Measurements from ENCODE around the gene PTPRN2. TPM values are rescaled to one million over a fixed set of nuclear protein-coding genes. Genes with fewer than 3 reads are reported as not detected.

The PTPRN2 gene
- total and polyA plus RNA-seq, 2 of the 13 experiments (the other 11 are each of a cell fraction or from before 2014, with no cell fraction given): 2.5 to 24.2 TPM

DNA sequence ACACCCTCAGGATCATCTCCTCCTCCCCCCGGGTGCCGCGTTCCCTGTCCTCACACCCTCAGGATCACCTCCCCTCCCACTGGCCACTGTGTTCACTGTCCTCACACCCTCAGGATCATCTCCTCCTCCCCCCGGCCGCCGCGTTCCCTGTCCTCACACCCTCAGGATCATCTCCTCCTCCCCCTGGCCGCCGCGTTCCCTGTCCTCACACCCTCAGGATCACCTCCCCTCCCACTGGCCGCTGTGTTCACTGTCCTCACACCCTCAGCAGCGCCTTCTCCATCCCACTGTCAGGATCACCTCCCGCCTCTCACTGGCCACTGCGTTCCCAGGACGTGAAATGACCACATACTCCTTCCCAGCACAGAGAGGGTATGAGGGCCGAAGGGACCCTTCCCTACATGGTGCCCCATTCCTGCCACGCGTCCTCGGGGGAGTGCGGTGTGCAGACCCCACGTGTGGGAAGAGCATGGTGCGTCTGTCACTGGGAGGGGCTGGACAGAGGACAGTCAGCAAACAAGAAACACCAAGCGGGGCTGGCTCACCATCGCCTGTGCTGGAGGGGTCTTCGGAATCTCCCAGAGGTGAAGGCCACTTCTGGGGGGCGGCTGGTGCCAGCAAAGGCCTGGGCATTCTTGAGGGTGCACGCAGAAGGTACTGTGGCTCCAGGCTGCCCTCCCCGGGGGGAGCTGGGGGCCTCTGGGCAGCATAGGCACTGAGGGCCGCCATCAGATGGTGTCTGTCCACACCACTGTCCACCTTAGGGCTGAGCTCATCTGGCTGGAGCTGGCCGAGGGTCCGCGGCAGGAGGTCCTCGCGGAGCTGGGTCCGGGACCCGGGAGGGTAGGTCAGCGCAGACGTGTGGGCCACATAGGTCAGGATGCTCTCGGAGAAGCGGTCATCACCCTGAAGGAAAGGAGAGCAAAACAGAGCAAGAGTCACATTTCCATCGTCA lies 421.0 kb downstream of the PTPRN2 start (continued):
- no peak for TF ChIP-seq DZIP1 (CRISPR knock-in tag; IDR thresholded peaks at IDR 0.05)
- TF ChIP-seq CEBPG (CRISPR knock-in tag; IDR thresholded peaks at IDR 0.05): no peak
- TF ChIP-seq SP1 (IDR thresholded peaks at IDR 0.05): no peak
- TF ChIP-seq SP1 (CRISPR knock-in tag; IDR thresholded peaks at IDR 0.05): no peak
- no peak for TF ChIP-seq ZNF788 (CRISPR knock-in tag; IDR thresholded peaks at IDR 0.05; ENCODE audit: borderline replicate concordance)
- TF ChIP-seq ZNF460 (CRISPR knock-in tag; IDR thresholded peaks at IDR 0.05; ENCODE audit: borderline replicate concordance): no peak
- no peak for TF ChIP-seq PHF21A (CRISPR knock-in tag; IDR thresholded peaks at IDR 0.05)
- TF ChIP-seq ZNF224 (CRISPR knock-in tag; IDR thresholded peaks at IDR 0.05): no peak
- TF ChIP-seq ZNF556 (CRISPR knock-in tag; IDR thresholded peaks at IDR 0.05; ENCODE audit: borderline replicate concordance): no peak
- no peak for TF ChIP-seq TCF12 (IDR thresholded peaks at IDR 0.05)
- TF ChIP-seq TCF12 (CRISPR knock-in tag; IDR thresholded peaks at IDR 0.05): no peak

DNA sequence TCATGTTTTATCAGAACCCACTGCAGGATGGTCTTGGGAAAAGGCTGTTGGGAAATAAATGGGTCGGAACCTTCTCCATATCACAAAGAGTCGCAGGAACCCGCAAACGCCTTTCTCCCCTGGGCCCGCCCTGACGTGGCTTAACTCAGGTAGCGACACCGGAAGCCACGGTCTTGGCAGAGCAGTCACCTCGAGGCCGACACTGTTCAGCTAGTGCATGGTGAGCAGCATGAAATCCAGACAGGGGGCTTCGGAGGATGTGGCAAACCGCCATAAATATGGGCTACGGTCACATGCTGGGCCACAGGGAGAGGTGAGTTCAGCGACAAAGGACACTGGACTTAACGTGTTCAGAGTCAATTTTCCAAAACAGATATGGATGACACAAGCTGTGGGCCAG lies 421.9 kb downstream of the PTPRN2 start:
- no peaks in the 10 kb centered on the region for H3K79me2 ChIP-seq (ENCODE audit: insufficient read depth, low read length)
- H3K9ac ChIP-seq (ENCODE audit: insufficient read depth, low read depth, low read length): no peak overlapping the region
- peaks cover under 1% of the 10 kb centered on the region; the same call in 1 of the 2 replicates for H4K20me1 ChIP-seq (ENCODE audit: insufficient read depth, low read length)
- DNase-seq (ENCODE audit: low spot score) (no peak), FAIRE-seq (no peak), ATAC-seq (no peak)
- no peak overlapping the region for H3K4me3 ChIP-seq (replicated peaks in 1 of 3; ENCODE audit: insufficient read depth in 1 of 3, low read depth in 2 of 3, low read length in 3 of 3)
- no peak overlapping the region for H2AFZ ChIP-seq (ENCODE audit: low read length)
- H3K36me3 ChIP-seq (replicated peaks in 1 of 2; ENCODE audit: control insufficient read depth in 1 of 2, insufficient read depth in 2 of 2, low read length in 2 of 2): no peaks in the 10 kb centered on the region; a peak in 3 of 5 replicates
- intact Hi-C loops (cut with micrococcal nuclease; ENCODE audit: unreplicated experiment): no loop called here
- ChIA-PET POLR2A (no interaction called here), CTCF (ENCODE audit: low intra/inter-chr PET ratio, low total read pairs) (no interaction called here)
- H3K4me2 ChIP-seq (ENCODE audit: low read depth, low read length): no peak overlapping the region
- in situ Hi-C loops (cut with HindIII; ENCODE audit: extremely low pct_ligation_motif_present, low pct_unique_long_range_greater_than_20kb): no loop called here
- peaks cover 14% of the 10 kb centered on the region for H3K4me1 ChIP-seq (ENCODE audit: insufficient read depth, low read length)
- WGBS (ENCODE audit: low lambda C conversion rate): 89% methylated on average over 15 of the region's 16 CpGs
- TF ChIP-seq ZBTB1 (CRISPR knock-in tag; IDR thresholded peaks at IDR 0.05; ENCODE audit: borderline replicate concordance) (no peak), CHCHD3 (CRISPR knock-in tag; IDR thresholded peaks at IDR 0.05) (no peak)
- no peaks in the 10 kb centered on the region for H3K9me3 ChIP-seq (ENCODE audit: low read length)
- no TSS peak for BruUV-seq (replicated peaks)
- no peak overlapping the region for H3K27ac ChIP-seq (ENCODE audit: extremely low read length, insufficient read depth, low read length)
- no peaks in the 10 kb centered on the region for H3K27me3 ChIP-seq (ENCODE audit: control insufficient read depth in 1 of 2, insufficient read depth in 2 of 2, low read length in 2 of 2)
